ENCODE measurements around the gene G2E3. TPM values are rescaled to one million over a fixed set of nuclear protein-coding genes. Genes with fewer than 3 reads are reported as not detected.
"Not testable (repeated sequence)": the region's sequence is repeated elsewhere in the genome, so short reads cannot be mapped to it uniquely, and the experiment has no call there.

The G2E3 gene
- total RNA-seq, 1 donor from 2014 or later: 46.5 TPM

DNA sequence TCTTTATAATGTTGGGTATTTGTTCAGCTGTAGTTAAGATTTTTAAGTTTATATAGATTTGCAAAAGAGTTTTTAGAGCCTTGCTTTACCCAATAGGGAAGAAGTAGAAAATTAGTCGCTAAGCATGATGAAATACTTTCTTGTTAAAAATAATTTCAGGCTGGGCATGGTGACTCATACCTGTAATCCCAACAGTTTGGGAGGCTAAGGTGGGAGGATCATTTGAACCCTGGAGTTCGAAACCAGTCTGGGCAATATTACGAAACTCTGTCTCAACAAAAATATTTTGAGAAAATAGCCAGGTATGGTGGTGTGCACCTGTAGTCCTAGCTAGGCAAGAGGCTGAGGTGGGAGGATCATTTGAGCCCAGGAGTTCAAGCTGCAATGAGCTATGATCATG lies 44.4 kb downstream of the G2E3 start:
- H3K36me3 Mint-ChIP-seq (ENCODE audit: low read depth): peaks cover 13% of the 10 kb centered on the region
- H3K27me3 Mint-ChIP-seq (ENCODE audit: low read depth): no peaks in the 10 kb centered on the region
- no peak overlapping the region for H3K27ac Mint-ChIP-seq (ENCODE audit: unreplicated experiment)
- H3K4me1 Mint-ChIP-seq: peaks cover 9% of the 10 kb centered on the region
- TF ChIP-seq, protein P1, sequence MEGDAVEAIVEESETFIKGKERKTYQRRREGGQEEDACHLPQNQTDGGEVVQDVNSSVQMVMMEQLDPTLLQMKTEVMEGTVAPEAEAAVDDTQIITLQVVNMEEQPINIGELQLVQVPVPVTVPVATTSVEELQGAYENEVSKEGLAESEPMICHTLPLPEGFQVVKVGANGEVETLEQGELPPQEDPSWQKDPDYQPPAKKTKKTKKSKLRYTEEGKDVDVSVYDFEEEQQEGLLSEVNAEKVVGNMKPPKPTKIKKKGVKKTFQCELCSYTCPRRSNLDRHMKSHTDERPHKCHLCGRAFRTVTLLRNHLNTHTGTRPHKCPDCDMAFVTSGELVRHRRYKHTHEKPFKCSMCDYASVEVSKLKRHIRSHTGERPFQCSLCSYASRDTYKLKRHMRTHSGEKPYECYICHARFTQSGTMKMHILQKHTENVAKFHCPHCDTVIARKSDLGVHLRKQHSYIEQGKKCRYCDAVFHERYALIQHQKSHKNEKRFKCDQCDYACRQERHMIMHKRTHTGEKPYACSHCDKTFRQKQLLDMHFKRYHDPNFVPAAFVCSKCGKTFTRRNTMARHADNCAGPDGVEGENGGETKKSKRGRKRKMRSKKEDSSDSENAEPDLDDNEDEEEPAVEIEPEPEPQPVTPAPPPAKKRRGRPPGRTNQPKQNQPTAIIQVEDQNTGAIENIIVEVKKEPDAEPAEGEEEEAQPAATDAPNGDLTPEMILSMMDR (conservative IDR thresholded peaks at IDR 0.05): no peak
- DNase-seq (ENCODE audit: low read depth, low spot score): no peak
- no peak overlapping the region for H3K4me3 Mint-ChIP-seq
- no peaks in the 10 kb centered on the region for H3K9me3 Mint-ChIP-seq

DNA sequence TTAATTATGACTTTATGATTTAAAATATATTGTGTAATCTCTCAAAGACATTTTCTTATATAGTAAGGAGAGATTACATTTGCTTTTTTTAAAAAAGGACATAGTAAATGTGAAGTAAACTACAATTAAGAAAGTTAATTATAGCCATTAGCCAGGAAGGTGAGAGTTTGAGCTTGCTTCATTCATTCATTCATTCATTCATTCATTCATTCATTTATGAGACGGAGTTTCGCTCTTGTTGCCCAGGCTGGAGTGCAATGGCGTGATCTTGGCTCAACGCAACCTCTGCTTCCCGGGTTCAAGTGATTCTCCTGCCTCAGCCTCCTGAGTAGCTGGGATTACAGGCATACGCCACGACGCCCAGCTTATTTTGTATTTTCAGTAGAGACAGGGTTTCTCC lies 45.7 kb downstream of the G2E3 start:
- H3K9me3 Mint-ChIP-seq; H3K4me3 Mint-ChIP-seq; H3K27ac Mint-ChIP-seq (ENCODE audit: unreplicated experiment); DNase-seq (ENCODE audit: low read depth, low spot score); H3K4me1 Mint-ChIP-seq; H3K27me3 Mint-ChIP-seq (ENCODE audit: low read depth): not testable (repeated sequence)
- peaks cover 12% of the 10 kb centered on the region for H3K36me3 Mint-ChIP-seq (ENCODE audit: low read depth)

DNA sequence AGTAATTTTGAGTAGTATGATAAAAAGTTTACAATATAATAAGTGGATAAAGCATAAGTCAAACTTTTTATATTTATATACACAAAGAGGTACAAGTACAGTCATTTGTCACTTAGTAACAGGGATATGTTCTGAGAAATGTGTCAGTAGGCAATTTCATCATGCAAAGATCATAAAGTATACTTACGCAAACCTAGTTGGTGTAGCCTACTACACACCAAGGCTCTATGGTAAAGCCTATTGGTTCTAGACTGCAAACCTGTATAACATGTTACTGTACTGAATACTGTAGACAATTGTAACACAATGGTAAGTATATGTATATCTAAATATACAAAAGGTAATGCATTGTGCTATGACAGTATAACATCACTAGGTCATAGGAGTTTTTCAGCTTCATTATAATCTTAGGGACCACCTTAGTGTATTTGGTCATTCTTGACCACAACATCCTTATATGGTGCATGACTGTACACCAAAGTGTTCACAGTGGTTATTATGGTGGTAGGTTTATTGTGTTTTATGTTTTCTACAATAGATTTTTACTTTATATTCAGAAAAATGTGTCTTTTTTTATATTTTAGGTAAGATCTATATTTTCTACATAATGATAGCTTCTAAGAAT lies 48.3 kb downstream of the G2E3 start:
- Mint-ChIP-seq H3K36me3 (ENCODE audit: low read depth) (peaks cover 3% of the 10 kb centered on the region), H3K4me1 (no peaks in the 10 kb centered on the region), H3K4me3 (no peak overlapping the region), H3K27ac (ENCODE audit: unreplicated experiment) (no peak overlapping the region), H3K27me3 (ENCODE audit: low read depth) (no peaks in the 10 kb centered on the region), H3K9me3 (no peaks in the 10 kb centered on the region)
- TF ChIP-seq, protein P1 (conservative IDR thresholded peaks at IDR 0.05): no peak
- DNase-seq (ENCODE audit: low read depth, low spot score): no peak

DNA sequence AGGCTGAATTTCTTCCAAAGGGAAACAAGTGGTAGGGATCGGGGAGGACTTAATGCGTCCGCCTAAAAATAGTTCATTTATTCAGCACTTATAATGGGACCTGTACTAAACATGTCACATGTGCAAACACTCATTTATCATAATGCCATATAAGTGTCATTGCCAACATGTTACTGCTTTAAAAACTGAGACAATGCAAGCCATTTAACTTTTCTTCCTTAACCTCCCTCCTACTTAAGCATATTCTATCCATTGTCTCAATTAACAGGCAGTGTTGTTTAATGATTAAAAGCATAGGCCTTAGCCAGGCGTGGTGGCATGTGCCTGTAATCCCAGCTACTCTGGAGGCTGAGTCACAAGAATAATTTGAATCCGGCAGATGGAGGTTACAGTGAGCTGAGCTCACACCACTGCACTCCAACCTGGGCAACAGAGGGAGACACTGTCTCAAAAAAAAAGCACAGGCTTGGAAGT lies 49.6 kb downstream of the G2E3 start:
- TF ChIP-seq, protein P1 (conservative IDR thresholded peaks at IDR 0.05): no peak
- Mint-ChIP-seq H3K9me3 (no peaks in the 10 kb centered on the region), H3K4me3 (no peak overlapping the region), H3K36me3 (ENCODE audit: low read depth) (peaks cover 6% of the 10 kb centered on the region), H3K27me3 (ENCODE audit: low read depth) (no peaks in the 10 kb centered on the region), H3K4me1 (no peaks in the 10 kb centered on the region), H3K27ac (ENCODE audit: unreplicated experiment) (no peak overlapping the region)
- no peak for DNase-seq (ENCODE audit: low read depth, low spot score)

DNA sequence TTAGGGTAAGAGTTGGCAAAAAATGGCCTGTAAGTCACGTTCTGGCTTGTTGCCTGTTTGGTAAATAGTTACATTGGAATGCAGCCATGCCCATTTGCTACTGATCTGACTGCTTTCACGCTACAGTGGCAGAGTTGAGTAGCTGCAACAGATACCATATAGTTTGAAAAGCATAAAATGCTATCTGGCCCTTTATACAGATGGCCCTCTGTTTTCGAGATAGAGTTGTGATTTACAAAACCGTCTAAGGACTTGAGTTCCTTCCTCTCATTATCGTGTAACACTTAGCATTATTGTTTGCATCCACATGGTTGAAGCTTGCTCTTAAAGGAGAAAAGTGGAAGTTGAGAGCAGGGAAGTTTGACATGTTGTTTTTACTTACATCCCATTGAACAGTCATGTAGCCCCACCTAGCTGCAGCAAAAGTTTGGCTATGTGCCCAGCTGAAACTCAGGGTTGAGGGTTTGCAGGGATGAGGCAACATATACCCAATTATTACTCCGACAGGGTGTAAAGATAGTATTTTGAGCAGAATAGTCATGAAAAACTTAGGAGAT lies 51.9 kb downstream of the G2E3 start:
- TF ChIP-seq, protein P1 (conservative IDR thresholded peaks at IDR 0.05): no peak
- H3K9me3 Mint-ChIP-seq: no peaks in the 10 kb centered on the region
- H3K36me3 Mint-ChIP-seq (ENCODE audit: low read depth): peaks cover 6% of the 10 kb centered on the region
- no peaks in the 10 kb centered on the region for H3K27me3 Mint-ChIP-seq (ENCODE audit: low read depth)
- no peak overlapping the region for H3K4me3 Mint-ChIP-seq
- H3K4me1 Mint-ChIP-seq: no peaks in the 10 kb centered on the region
- no peak for DNase-seq (ENCODE audit: low read depth, low spot score)
- no peak overlapping the region for H3K27ac Mint-ChIP-seq (ENCODE audit: unreplicated experiment)

DNA sequence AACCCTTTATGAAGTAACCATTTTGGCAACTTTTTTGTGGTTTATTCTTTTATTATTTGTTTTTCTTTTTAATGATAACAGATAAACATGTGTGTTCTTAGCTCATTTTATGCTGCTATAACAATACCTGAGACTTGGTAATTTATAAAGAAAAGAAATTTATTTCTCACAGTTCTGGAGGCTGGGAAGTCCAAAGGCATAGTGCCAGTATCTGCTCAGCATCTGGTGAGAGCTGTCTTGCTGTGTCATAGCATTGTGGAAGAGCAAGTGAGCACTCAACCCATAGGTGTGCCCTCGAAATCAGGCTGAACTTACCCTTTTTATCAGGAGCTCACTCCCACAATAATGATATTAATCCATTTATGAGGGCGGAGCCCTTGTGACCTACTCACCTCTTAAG lies 55.2 kb downstream of the G2E3 start:
- Mint-ChIP-seq H3K27ac (ENCODE audit: unreplicated experiment) (no peak overlapping the region), H3K4me3 (no peak overlapping the region), H3K4me1 (no peaks in the 10 kb centered on the region), H3K27me3 (ENCODE audit: low read depth) (no peaks in the 10 kb centered on the region), H3K9me3 (no peaks in the 10 kb centered on the region), H3K36me3 (ENCODE audit: low read depth) (peaks cover 10% of the 10 kb centered on the region)
- TF ChIP-seq, protein P1 (conservative IDR thresholded peaks at IDR 0.05): no peak
- no peak for DNase-seq (ENCODE audit: low read depth, low spot score)

All from neural crest cell (in vitro differentiated cells).